Stimulated activated CD4-positive, alpha-beta T cell treated with anti-CD3 and anti-CD28 coated beads, Interleukin-1b, Interleukin-23, amount 100 ng/mL, for 24 hours (primary cell): ENCODE results near the gene CAT.
A peak's percentile ranks its signal among the peaks of the same experiment; 100 is the strongest.
"Not testable (repeated sequence)": the region's sequence is repeated elsewhere in the genome, so short reads cannot be mapped to it uniquely, and the experiment has no call there.

ENCODE experiments used
- DNase-seq, 4 experiments: peaks; one replicate each; pipeline ENCODE4 v3.0.0-alpha.2; 2020; ENCODE audit warnings: low read depth in 4 of 4, low spot score in 1 of 4

Gene CAT

DNA sequence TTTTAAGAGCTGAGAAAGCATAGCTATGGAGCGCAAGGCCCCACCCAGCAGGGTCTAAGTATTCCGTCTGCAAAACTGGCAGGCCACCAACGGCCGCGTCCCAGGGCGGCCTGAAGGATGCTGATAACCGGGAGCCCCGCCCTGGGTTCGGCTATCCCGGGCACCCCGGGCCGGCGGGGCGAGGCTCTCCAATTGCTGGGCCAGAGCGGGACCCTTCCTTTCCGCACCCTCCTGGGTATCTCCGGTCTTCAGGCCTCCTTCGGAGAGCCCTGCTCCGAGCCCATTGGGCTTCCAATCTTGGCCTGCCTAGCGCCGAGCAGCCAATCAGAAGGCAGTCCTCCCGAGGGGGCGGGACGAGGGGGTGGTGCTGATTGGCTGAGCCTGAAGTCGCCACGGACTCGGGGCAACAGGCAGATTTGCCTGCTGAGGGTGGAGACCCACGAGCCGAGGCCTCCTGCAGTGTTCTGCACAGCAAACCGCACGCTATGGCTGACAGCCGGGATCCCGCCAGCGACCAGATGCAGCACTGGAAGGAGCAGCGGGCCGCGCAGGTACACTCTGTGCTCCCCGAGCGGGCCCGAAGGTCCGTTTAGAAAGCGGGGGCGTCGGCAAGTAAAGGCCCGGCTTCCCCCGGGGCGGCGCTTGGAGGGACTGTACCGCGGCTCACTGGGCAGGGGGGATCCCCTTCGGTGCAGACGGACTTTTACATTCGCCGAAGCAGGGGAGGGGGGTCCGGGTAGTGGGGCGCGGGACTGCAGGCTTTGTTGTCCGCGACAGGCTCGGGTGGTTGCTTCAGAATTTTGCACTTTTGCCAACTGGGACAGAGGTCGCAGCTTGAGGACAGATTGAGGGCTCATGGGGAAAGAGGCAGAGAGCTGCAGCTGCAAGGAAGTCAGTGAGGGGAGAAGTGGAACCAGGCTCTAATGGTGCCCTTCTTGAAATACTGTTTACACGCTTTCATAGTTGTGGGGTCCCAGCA lies at the start of gene CAT:
TSS of gene CAT (plus strand) at position 406 of the 979 bp plus-strand sequence. CDS start at position 486, 80 bp downstream.
- DNase-seq = peak; percentile 91 to 99 (median 98)

DNA sequence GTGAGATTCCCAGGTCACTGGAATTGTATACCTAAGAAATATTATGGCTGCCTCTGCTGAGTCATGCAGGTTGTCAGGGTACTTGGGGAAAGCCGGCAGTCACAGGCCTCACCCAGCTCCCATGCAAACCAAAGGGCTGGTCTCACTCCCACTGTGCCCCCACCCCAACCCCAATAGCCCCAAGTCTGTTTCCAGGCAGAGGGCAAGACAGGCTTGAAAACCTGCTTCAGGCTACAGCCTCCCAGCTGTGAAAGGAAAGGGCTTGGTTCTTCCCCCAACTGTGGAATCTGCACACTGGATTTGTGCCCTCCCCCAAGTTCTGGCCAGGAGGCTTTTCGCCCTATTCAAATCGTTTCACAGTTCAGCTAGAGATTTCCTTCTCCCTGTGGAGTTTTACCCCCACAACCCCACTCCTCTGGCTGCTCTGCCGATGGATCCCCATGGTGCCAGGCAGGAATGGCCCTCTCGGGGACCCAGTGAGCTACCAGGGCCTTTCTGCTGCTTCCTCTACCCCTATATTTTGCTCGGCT lies 43.9 kb upstream of the CAT start:
- no peak for DNase-seq

DNA sequence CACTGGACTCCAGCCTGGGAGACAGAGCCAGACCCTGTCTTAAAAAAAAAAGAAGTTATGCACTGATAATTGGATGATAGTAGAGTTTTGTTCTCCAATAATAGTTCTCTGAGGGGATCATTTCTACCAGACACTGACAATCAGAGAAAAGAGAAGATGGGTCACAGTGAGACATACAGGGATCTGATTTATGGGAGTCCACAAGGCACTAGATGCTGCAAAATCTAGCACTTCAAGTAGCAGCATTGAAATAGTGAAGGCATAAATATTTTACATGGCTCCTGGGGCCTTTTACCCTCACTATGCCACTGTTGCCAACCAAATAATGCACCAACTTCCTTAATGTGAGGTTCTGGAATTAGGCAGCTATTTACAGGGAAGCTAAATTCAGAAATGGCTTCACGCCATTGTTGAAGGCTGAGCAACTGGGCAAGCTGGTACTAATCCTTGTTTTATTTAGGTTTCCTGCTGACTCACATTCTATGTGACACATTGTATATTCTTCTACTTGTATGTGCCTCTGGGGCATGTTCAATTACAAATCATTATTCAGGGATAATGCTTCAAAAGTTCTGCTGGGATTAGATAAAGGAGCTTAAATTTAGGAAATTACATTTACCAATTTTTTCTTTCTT lies 42.7 kb upstream of the CAT start:
- DNase-seq = no peak

DNA sequence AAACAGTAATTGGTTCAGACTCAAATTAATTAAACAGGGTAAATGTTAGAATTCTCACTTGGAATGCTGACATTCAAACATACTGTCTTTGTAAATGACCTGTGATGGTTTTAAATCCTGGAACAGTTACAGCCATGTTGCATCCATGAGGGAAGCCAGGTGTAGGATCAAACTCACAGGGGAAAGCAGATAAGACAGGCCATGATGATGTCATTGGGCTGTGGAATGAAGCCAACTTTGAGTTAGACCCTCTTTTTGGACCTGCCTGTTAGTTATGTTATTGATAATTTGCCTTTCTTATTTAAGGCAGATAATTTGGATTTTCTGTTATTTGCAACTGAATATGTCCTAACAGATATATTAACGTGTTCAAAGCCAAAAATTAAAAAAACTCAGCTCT lies 41.6 kb upstream of the CAT start:
- DNase-seq = no peak

DNA sequence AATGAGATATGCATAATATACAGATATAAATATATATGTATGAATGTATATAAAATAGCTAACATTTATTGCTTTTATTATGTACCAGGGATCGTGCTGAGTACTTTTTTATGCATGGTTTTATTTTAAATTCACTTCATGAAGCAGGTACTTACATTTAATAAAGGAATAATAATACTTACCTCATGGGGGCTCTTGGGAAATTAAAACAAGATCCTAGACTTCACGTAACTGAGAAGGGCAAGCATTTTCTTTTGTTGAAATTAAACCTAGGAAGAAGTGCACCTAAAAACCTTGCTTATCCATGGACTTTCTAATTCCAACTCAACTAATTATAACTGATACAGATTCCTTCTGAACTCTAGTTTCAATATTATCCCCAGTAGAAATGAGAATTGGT lies 40.9 kb upstream of the CAT start:
- no peak for DNase-seq

DNA sequence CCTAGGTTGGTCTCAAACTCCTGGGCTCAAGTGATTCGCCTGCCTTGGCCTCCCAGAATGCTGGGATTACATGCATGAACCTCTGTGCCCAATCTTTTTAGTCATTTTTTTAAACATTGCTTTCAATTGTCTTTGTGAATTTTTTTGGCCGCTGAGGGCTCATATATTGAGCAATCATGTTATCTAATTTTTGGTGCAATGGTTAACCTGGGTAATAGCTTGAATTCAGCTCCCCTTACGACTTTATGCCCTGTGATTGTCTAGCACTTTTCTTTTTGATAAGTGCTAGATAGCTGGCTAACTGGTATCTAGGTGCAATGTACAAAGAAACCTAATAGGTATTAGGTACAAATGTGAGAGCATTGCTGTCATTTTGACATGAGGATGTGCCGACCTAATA lies 35.3 kb upstream of the CAT start:
- no peak for DNase-seq

DNA sequence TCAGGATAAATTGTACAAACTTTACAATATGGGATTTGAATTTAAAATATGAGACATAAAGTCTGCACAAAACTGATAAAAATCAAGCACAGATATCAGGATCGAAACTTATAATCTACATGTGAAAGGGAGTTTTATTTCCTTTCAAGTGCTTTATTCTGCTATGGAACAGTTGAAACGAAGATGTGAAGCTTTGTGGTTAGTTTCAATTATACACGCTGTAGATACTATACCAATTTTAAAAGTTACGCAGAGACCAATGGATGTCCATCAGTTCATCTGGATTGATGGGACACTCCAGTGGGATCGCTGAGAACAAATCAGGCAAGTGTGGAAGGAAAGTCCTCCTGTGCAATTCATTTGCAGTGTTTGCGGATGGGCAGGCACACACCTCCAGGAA lies 34.5 kb upstream of the CAT start:
- DNase-seq = no peak

DNA sequence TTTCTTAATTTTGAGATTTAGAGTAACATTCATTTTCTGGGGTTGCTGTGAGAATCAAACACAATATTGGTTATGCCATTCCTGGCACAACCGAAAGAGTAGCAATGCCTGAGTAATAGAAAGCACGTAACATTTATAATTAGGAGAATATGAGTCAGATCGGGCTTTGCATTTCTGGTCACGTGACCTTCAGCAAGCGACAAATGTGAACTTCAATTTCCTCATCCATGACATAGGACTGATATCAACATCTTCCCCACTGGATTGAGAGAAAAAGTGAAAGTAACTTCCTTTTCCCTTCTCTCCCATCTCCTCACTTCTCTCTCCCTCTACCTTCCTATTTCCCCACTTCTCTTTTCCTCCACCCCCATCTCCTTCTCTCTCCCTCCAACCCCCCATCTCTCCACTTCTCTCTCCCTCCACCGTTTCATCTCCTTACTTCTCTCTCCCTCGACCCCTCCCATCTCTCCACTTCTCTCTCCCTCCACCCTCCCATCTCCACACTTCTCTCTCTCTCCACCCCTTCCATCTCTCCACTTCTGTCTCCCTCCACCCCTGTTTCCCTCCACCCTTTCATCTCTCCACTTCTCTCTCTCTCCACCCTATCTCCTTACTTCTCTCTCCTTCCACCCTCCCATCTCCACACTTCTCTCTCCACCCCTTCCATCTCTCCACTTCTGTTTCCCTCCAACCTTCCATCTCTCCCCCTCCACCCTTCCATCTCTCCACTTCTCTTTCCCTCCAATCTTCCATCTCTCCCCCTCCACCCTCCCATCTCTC lies 33.5 kb upstream of the CAT start:
- DNase-seq = no peak

DNA sequence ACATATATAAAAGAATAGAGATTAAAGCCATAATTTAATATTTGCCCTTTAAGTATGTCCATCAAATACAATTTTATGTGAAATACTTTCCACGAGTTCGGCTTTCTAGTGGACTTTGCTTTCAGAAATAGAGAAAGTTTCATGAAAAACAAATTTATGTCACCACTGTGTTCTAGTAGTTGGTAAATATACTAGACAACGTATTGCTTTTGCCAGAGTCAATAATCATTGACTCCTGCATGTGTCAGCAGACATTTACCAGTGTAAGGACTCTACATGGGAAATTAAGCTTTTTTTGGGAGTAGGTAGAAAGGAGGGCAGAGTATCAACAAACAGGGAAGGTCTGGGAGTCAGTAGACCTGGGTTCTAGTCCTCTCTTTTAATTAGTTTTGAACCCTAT lies 32.3 kb upstream of the CAT start:
- no peak for DNase-seq

DNA sequence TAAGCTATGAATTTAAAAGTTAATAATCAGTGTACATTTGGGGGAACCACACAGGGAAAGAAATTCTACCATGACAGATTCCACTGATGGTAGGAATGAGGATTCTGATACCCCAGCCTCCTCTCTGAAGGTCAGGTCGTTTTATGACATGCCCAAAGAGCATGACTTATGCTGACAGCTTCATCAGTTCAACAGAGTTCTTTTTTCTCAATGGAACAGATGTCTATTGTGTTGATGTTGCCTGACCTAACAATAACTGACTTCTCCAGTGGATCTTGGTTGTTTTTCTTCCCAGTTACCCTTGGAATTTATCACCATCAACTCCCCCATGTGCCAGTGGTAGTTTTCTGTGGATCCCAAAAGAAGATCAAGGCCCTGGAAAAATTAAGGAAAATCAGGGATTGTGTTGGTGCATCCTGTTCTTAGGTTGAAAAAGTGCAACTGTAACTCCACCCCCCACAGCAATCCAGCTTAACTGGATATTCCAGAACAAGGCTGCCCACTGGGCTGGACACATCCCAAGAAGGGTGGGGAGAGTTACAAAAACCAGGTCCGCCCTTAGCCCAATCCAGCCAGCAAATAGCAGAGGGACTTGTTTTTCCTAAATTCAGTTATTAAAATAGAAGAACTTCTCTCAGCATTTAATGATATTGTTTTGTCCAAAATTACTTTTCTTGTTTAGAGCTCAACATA lies 31.5 kb upstream of the CAT start:
- DNase-seq = no peak

DNA sequence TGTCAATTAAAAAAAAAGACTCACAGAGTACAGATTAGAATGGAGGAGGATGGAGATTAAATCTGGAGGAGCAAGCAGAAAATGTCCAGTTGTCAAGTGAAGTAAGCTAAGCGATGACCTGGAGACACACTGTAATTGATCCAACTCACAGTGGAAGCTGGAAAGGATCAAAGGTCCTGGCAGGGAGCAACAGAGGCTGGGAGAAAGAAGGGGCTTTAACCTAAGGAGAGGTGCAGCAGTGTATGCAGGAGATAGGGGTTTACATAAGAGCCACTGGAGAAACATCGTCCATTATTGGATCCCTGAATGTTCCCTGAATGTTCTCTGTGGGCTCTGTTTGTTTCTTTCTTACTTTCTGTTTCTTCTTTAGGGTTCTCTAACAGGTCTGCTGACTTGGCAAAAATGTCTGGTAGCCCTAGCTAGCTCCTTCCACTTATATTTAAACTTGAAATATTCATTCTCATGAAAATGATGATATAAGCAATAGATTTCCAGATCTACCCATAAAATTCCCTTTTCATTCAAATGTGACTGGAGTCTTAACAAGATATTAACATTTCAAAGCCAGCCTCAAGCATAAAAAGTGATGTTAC lies 30.1 kb upstream of the CAT start:
- DNase-seq = no peak

DNA sequence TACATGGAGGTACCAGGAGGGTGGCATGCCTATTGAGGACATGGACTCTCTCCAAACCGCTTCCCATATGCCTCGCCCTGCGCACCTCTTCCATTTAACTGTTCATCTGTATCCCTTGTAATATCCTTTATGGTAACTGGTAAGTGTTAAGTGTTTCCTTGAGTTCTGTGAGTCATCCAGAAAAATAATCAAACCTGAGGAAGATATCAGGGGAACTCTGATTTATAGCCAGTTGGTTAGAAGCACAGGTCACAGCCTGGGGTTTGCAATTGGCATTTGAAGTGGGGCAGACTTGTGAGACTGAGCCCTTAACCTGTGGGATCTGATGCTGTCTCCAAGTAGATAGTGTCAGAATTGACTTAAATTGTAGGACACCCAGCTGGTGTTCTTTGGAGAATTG lies 27.6 kb upstream of the CAT start:
- no peak for DNase-seq

DNA sequence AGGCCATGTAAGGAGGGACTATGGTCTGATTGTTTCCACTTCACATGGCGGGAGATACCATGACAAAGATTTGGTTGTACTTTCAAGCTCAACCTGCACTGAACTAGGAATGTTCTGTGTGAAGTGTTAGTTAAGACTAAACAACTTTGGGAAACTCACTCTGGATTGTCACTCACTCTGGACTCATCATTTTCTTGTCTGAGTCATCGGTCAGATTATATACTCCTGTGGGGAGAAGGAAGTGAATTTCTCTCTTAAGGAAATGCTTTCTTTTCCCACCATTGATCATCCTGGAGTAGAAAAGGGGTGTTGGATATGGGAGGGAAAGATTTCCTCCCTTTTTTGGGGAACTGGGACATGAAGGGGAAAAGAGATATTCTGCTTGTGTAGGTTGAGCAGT lies 26.9 kb upstream of the CAT start:
- no peak for DNase-seq

DNA sequence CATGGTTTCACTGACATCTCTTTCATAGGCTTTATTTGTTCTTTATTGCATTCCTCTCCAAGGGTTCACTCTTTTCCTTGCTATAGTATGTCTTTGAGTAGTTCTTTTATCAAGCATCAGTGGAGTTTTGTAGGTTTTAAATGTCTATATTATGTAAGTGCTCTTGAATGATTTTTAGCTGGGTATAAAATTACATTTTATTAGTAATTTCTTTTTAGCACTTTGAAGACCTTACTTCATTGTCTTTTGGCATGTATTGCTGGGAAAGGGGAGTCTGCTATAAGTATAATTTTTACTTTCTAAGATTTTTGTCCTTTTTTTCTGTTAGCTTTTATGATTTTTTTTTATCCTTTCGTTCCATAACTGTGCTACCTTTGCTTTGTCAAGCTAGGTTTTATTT lies 25.5 kb upstream of the CAT start:
- no peak for DNase-seq

DNA sequence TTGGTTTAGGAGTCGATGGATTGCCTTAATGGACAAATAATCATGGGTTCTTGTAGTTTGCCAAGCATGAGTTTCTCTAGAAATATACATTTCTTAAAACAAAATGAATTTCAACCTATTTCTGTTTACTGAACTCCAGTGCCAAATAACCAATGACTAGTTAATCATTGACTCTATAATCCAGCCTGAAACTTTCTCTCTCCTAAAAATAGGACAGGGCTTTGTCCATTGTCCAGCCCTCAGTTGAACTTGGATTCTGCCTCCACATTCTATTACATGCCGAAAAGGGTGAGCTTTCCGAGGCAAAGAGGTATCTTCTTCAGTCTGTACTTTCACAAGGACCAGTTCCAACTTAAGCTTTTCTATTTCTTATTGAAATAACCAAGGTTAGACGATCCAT lies 23.2 kb upstream of the CAT start:
- no peak for DNase-seq

DNA sequence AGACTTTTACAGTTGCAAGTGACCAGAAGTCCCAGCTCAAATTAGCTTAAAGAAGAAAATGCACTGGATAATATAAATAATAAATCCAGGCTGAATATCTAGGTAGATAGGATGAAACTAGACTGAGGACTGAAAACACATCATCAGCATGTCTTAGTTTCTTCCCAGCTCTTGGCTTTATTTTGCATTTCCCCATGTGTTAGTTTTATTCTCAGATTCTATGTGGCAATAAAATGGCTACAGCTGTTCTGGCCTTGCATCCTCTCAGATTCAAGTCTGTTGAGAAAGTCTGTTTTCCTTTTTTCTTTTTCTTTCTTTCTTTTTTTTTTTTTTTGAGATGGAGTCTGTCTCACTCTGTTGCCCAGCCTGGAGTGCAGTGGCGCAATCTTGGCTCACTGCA lies 22.6 kb upstream of the CAT start:
- DNase-seq = no peak

DNA sequence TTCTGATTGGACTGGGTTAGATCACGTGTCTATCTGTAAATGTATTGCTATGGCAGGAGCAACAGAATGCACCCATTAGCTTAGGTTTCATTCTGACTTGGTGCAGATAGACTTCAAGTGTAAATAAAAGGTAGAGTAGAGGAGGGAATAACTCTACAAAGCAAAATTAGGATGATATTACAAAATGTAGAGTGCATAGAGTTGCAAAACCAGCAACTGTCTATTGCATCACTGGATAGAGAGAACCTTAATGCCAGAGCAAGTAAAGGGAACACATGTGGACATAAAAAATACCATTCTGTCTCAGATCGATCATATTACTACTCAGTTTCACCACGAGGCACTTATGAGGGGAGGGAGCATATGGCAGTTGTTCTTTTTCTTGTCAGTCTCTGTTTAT lies 22.0 kb upstream of the CAT start:
- no peak for DNase-seq

DNA sequence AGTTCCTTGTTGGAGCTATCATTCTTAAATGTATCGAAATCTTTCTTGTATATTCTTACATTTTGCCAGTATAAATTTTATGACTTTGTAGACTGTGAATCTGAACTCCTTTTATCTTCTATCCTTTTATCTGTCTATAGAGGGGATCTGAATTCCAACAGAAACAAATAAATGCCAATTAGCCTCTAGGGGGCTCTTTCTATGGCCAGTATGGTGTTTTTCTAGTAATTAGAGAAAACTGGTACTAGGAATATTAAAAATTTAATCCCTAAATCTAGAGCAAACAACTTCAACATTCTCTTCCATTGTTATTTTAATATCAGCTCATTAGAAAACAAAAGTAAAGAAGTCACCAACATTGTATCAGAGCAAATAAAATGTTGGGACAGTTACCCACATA lies 21.5 kb upstream of the CAT start:
- no peak for DNase-seq

DNA sequence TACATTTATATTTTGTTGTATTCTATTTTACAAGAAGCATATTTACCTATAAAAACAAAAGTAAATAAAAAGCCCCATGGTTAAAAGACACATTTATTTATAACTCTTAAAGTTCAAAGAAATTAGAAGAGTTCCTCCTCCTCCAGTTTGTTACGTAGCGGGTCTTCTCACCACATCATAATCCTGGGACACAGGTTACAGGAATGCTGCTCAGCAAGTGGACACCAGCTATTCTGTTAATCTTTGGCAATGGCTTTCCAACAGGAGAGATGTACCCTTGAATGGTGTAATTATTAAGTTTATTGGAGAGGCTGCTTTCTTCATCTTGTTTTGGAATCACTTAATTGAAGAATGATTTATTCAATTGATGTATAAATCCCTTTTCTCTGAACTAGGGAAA lies 19.6 kb upstream of the CAT start:
- no peak for DNase-seq

DNA sequence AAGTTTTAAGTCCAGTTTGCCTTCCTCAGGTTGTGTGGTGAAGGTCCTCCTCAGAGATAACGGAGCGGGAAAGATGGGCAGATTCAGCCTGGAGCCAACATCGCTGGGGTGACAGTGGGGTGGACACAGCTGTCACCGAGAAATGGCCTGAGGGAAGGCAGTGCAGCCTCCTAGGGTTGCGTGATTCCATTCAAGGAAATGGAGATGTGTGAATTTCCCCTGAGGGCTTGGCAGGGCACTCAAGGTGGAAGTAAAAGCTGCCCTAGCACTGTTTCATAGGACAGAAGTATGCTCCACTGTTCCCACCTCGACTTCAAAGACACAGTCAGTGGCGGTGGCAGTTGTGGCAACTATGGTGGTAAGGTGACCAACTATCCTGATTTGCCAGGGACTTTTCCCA lies 15.4 kb upstream of the CAT start:
- DNase-seq = no peak

DNA sequence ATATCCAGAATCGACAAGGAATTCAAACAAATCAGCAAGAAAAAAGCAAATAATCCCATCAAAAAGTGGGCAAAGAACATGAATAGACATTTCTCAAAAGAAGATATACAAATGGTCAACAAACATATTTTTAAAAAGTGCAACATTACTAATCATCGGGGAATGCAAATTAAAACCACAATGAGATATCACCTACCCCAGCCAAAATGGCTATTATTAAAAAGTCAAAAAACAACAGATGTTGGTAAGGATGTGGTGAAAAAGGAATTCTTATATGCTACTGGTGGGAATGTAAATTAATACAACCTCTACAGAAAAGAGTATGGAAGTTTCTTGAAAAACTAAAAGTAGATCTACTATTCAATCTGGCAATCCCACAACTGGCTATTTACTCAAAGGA lies 13.9 kb upstream of the CAT start:
- not testable (repeated sequence) for DNase-seq
